Mesodermal cell (in vitro differentiated cells): Measurements from ENCODE around the gene THEM4.

ENCODE experiments used
- H3K27ac ChIP-seq: 2 replicates; pipeline ENCODE4 v1.7.0; 2013; ENCODE audit warnings: mild to moderate bottlenecking, low read depth, low read length, moderate library complexity; ENCODE audit not compliant: severe bottlenecking
- H3K36me3 ChIP-seq: 2 replicates; pipeline ENCODE4 v1.7.1; 2013; ENCODE audit warnings: mild to moderate bottlenecking, low read length, moderate library complexity; ENCODE audit not compliant: control insufficient read depth, insufficient read depth
- H3K4me1 ChIP-seq: one replicate; pipeline ENCODE4 v1.7.1; 2013; ENCODE audit warnings: mild to moderate bottlenecking, low read length; ENCODE audit not compliant: insufficient read depth, control insufficient read depth, poor library complexity, severe bottlenecking
- H3K4me3 ChIP-seq: 2 replicates; pipeline ENCODE4 v1.7.0; 2013; ENCODE audit warnings: low read length, control low read depth, mild to moderate bottlenecking; ENCODE audit not compliant: insufficient read depth, poor library complexity, severe bottlenecking; ENCODE audit errors: extremely low read depth
- H3K9me3 ChIP-seq: 2 replicates; pipeline ENCODE4 v1.7.1; 2013; ENCODE audit warnings: mild to moderate bottlenecking, low read length, moderate library complexity; ENCODE audit not compliant: control insufficient read depth
- WGBS, 2 experiments: methylation state at CpG; one replicate each; pipeline ENCODE4 v1.1.5; 2013; ENCODE audit warnings: missing lambda C conversion rate in 2 of 2; ENCODE audit not compliant: insufficient coverage in 2 of 2; 5-methylcytosine and 5-hydroxymethylcytosine counted together

THEM4 gene

GRCh38 chr1:151827853-151828252 is 81.5 kb downstream of the THEM4 start:
- no peak overlapping the region for H3K27ac ChIP-seq
- no peaks in the 10 kb centered on the region for H3K9me3 ChIP-seq
- WGBS, 2 experiments, result 64 to 78% methylated on average over 5 to 7 of the region's 9 CpGs
- H3K36me3 ChIP-seq, result no peaks in the 10 kb centered on the region
- H3K4me1 ChIP-seq, result peaks cover 23% of the 10 kb centered on the region
- no peak overlapping the region for H3K4me3 ChIP-seq

- Histone ChIP-seq H3K4me1 (peaks cover 30% of the 10 kb centered on the region), H3K27ac (no peak overlapping the region), H3K9me3 (no peaks in the 10 kb centered on the region), H3K36me3 (no peaks in the 10 kb centered on the region), H3K4me3 (no peak overlapping the region)
- WGBS, 2 experiments, result 42 to 47% methylated on average over 11 of the region's 21 CpGs
Observed at GRCh38 chr1:151825751-151826660, 83.3 kb downstream of the THEM4 start.

GRCh38 chr1:151825204-151825603 is 84.1 kb downstream of the THEM4 start:
- Histone ChIP-seq H3K4me3 (no peak overlapping the region), H3K4me1 (peaks cover 30% of the 10 kb centered on the region), H3K36me3 (no peaks in the 10 kb centered on the region), H3K27ac (no peak overlapping the region), H3K9me3 (no peaks in the 10 kb centered on the region)
- 72 to 83% methylated on average over 6 to 9 of the region's 9 CpGs for WGBS, 2 experiments
